HG03558 (cell line): ENCODE data around the gene DGCR6L.
"Not testable (repeated sequence)": the region's sequence is repeated elsewhere in the genome, so short reads cannot be mapped to it uniquely, and the experiment has no call there.

ENCODE experiments used
- ATAC-seq: cut with Tn5 transposase; IDR thresholded peaks from one replicate; pipeline ENCODE4 v1.9.1; 2021; ENCODE audit warnings: moderate number of reproducible peaks; ENCODE audit not compliant: unreplicated experiment; ENCODE audit errors: extremely low read depth

DGCR6L gene

GRCh38 chr22:20265772-20266666 is 53.8 kb downstream of the DGCR6L start:
- not testable (repeated sequence) for ATAC-seq

GRCh38 chr22:20264614-20265452 is 55.0 kb downstream of the DGCR6L start:
- no peak for ATAC-seq
